ENCODE measurements around the gene ANXA4.

GRCh38 chr2:69843993-69844392 lies 102.1 kb downstream of the ANXA4 start:
- no peak for TF ChIP-seq CTCF (IDR thresholded peaks at IDR 0.05; ENCODE audit: low read length)
- no peak for TF ChIP-seq EZH2 (IDR thresholded peaks at IDR 0.05; ENCODE audit: borderline replicate concordance, low read length)

Measured in OCI-LY1 (cell line).